ENCODE measurements around the gene CCR3.

Gene CCR3

GRCh38 chr3:46218196-46218709, 24.0 kb upstream of the CCR3 start:
- no peak for DNase-seq (ENCODE audit: insufficient read length, low spot score)
- no peak for FAIRE-seq

GRCh38 chr3:46221391-46221790, 20.9 kb upstream of the CCR3 start:
- DNase-seq (ENCODE audit: insufficient read length, low spot score) = no peak
- FAIRE-seq = peak; percentile 54

GRCh38 chr3:46221938-46222337, 20.3 kb upstream of the CCR3 start:
- no peak for FAIRE-seq
- no peak for DNase-seq (ENCODE audit: insufficient read length, low spot score)

GRCh38 chr3:46222435-46223161, 19.7 kb upstream of the CCR3 start:
- DNase-seq (ENCODE audit: insufficient read length, low spot score) (no peak), FAIRE-seq (peak; percentile 58)

GRCh38 chr3:46228260-46229242, 13.7 kb upstream of the CCR3 start:
- no peak for DNase-seq (ENCODE audit: insufficient read length, low spot score)
- FAIRE-seq = no peak

- FAIRE-seq = no peak
- no peak for DNase-seq (ENCODE audit: insufficient read length, low spot score)
Observed at GRCh38 chr3:46231323-46231722, 10.9 kb upstream of the CCR3 start.

DNA sequence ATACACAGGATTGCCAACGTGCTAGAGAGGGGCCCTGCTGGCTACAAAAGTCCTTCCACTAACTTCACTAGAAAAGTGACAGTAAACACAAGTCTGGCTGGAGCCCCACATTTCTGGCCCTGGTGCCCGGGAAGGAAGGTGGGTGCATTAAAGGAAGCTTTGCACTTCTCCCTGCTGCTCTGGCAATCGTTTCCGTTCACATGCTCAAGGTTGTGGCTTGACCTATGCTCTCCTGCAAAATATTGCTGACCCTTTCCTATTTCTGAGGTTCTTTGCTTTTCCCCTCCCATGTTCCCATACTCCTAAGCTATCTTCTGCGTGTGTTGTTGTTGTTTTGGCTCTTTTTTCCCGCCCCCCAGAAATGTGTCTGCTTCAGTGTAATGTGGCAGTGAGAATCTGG, 9.1 kb upstream of the CCR3 start:
- FAIRE-seq (no peak), DNase-seq (ENCODE audit: insufficient read length, low spot score) (no peak)

GRCh38 chr3:46235425-46235824, 6.8 kb upstream of the CCR3 start:
- FAIRE-seq = no peak

DNA sequence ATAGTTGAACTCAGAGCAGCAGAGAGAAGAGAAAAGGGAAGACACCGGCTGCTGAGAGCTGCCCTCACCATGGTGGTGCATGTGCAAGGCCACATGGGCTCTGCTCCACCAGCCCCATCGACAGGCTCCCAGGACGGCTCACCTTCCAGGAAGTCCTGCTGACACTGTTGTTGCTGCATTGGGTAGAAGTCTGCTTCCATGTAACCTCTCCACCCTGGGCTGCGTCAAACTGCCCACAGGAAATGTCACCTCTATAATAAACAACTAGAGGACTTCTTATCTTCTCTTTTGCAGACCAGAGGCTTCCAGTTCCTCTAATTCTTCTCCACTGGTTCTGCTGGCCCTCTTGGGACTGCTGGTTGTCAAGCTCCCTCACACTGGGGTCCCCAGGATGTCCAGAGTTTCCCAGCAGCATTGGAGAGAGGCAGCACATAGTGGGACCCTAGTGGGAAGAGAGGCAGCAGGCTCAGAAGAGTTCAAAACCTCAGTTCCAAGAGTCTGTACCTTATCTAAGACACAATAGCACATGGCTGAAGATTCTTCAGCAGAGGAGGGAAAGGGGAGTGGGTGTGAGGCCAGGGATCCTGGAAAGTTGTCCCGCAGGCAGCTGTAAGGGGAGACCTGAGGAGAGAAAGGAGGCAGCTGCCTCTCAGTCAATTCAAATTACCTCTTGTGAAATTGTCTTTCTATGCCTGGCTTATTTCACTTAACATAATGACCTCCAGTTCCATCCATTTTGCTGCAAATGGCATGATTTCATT, 5.8 kb upstream of the CCR3 start:
- peak; percentile 56 for FAIRE-seq
- no peak for DNase-seq (ENCODE audit: insufficient read length, low spot score)

More at GRCh38 chr3:46235425-46235824, 6.8 kb upstream of the CCR3 start:
- no peak for DNase-seq (ENCODE audit: insufficient read length, low spot score)

DNA sequence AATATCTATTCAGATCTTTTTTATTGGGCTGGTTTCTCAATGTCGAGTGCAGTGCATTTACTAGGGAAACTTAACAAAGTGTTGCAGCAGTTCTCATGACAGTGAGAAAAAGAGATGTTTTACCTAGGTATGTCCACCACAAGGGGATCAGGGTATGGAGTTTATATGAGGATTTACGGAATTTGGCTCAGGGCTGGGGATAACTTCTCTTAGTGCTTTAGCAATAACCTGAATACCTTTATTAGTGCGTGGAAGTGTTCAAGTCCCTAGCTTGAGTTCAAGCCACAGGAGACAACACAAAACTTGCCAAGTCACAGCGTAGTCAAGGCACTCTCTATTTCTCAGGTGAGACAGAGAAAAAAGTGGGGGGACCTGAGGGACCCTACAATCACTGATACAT, 3.9 kb upstream of the CCR3 start:
- no peak for FAIRE-seq
- DNase-seq (ENCODE audit: insufficient read length, low spot score) = no peak

DNA sequence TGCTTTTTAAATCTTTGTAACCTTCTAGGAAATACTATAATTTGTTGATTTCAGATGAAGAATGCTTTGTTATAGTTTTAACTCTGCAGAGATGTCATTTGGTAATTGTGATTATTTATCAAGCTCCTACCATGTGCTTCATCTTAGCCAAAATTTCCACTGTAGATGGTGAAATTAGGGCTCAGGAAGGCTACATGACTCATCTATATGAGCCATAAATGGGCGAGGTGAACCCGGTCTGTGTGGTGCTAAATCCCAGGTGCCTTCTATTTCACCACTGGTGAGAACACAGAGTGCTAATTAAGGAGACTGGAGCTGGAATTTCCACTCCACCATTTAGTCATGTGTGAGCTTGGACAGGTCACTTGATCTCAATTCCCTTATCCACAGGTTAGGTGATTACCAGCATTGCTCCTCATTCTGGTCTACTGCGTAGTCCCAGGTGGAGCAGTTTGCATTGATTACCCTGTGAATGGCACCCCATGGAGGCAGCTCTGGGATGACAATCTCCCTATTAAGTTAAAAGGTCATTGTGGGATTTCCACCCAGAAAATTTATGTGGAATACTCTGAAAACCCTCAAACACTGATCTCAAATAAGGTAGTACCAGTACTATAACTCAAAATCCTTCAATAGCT, 2.8 kb upstream of the CCR3 start:
- DNase-seq (ENCODE audit: insufficient read length, low spot score) (no peak), FAIRE-seq (no peak)

GRCh38 chr3:46239952-46240351, 2.3 kb upstream of the CCR3 start:
- DNase-seq (ENCODE audit: insufficient read length, low spot score) = no peak
- no peak for FAIRE-seq

- DNase-seq (ENCODE audit: insufficient read length, low spot score) = no peak
- FAIRE-seq = no peak
Observed at GRCh38 chr3:46243560-46243959, 1.3 kb downstream of the CCR3 start.

GRCh38 chr3:46245146-46245545, 2.9 kb downstream of the CCR3 start:
- no peak for FAIRE-seq
- DNase-seq (ENCODE audit: insufficient read length, low spot score) = no peak

DNA sequence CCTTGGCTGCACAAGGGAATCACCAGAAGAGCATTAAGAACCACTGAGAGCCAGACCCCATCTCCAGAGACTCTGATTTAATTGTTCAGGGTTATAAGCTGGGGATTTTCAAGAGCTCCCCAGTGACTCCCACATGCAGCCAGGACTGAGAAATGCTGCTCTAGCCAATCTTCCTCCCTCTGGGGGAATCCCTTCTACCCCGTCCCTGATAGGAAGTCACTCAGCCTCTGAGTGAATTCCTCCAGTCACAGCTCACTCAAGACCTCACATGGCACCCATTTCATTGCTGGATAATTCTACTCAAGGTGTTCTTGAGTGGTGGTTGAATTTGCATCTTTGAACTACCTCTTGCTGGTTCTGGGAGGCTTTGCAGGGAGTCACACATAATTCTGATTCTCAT, 10.7 kb downstream of the CCR3 start:
- FAIRE-seq = no peak
- no peak for DNase-seq (ENCODE audit: insufficient read length, low spot score)

DNA sequence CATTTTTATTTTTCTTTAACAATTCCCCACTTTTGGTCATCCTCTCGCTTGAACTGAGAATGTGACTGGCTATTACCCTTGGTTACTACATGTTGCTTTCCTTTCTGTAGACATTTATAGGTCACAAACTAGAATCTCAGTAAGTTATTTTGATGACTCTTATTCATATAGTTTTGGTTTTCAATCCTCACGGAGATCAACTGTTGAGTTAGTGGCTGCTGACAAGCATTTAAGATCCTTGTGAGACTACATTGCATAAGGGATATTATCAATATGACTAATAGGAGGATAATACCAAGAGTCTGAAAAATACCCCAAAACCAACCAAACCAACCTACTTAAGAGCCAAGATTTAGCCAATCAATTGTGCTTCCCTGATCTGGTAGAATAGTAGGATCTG, 16.3 kb downstream of the CCR3 start:
- FAIRE-seq (no peak), DNase-seq (ENCODE audit: insufficient read length, low spot score) (no peak)

DNA sequence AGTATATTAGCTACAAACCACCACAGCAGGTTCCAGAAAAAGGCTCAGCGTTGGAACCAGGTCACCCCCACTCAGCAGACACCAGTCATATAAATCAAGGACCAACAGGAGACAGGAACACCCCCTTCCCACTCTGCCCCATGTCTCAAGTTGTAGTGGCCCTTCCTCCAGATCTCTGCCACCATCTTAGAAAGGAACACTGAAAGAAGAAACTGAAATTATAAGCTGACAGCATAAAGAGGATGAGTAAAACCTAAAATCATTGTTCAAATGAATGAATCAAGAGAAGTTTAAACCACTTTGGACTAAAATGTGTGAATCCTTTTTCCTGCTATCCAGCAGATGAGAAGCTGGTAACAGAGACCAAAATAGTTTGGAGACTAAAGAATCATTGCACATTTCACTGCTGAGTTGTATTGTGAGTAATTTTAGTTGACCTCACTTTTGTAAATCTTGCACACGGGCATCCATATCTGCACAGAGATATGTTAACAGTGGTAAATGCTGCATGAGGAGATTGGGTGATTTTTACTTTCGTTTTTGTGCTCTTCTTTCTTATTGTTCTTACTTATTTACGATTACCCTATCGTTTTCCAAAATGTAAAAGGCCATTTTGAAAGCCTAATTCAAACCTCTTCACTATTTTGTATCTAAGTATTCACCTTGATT, 19.8 kb downstream of the CCR3 start:
- no peak for DNase-seq (ENCODE audit: insufficient read length, low spot score)
- FAIRE-seq = peak; percentile 23

GRCh38 chr3:46264002-46264401, 21.7 kb downstream of the CCR3 start:
- FAIRE-seq = no peak
- no peak for DNase-seq (ENCODE audit: insufficient read length, low spot score)

DNA sequence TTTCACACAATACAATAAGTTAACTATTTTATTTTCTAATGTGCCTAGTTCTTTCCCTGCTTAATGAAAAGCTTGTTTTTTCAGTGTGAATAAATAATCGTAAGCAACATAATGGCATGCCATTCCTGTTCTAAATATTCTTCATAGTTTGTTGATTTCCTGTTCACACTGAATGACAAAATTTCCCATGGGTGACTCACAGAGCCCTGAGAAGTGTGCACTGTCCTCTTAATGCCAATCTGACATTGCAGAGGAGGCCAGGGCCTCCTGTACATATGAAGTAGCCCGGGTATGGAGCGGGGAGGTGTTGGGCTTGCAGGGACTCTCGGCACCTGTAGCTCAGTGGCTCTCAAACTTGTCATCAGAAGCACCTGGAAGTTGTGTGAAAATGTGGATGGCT, 24.3 kb downstream of the CCR3 start:
- no peak for FAIRE-seq
- DNase-seq (ENCODE audit: insufficient read length, low spot score) = no peak

DNA sequence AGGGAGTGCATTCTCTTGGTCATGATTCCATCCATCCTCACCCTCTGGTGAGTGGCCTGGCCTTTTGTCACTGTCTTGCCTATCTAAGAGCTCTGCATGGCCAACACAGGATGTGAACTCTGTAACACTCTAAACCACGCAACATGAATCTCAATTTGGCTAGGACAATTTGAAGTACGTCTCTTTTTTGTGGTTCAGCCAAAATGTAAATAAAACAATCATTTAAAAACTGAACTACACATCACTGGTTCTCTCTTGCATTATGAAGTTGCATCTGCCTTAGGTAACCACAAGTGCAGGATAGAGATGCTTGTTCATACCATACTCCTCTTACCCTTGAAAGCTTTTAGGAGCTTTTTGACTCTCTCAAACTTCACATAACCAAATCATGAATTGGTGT, 27.3 kb downstream of the CCR3 start:
- FAIRE-seq = peak; percentile 28
- DNase-seq (ENCODE audit: insufficient read length, low spot score) = no peak

Measured in GM19239 (cell line).